GM19025 (cell line): ENCODE measurements around the gene TMA7B.
"Not testable (repeated sequence)": the region's sequence is repeated elsewhere in the genome, so short reads cannot be mapped to it uniquely, and the experiment has no call there.

Experiments used
- ATAC-seq: cut with Tn5 transposase; IDR thresholded peaks from one replicate; pipeline ENCODE4 v1.9.1; 2021; ENCODE audit warnings: mild to moderate bottlenecking, low read depth, moderate library complexity; ENCODE audit not compliant: unreplicated experiment

Gene TMA7B

GRCh38 chr22:39979048-39979447 lies 18.9 kb downstream of the TMA7B start:
- no peak for ATAC-seq

- ATAC-seq, result no peak
Observed at GRCh38 chr22:39979458-39979857, 19.3 kb downstream of the TMA7B start.

GRCh38 chr22:39980596-39980995 lies 20.4 kb downstream of the TMA7B start:
- ATAC-seq, result no peak

- ATAC-seq, result no peak
Observed at GRCh38 chr22:39983346-39983745, 23.1 kb downstream of the TMA7B start.

GRCh38 chr22:39984006-39984405 lies 23.8 kb downstream of the TMA7B start:
- no peak for ATAC-seq

- no peak for ATAC-seq
Observed at GRCh38 chr22:39984746-39985145, 24.5 kb downstream of the TMA7B start.

GRCh38 chr22:39985383-39986035 lies 25.3 kb downstream of the TMA7B start:
- no peak for ATAC-seq

- ATAC-seq, result no peak
Observed at GRCh38 chr22:39988386-39989114, 28.4 kb downstream of the TMA7B start.

GRCh38 chr22:39989633-39990032 lies 29.4 kb downstream of the TMA7B start:
- ATAC-seq, result no peak

GRCh38 chr22:39990686-39991085 lies 30.5 kb downstream of the TMA7B start:
- ATAC-seq, result no peak

GRCh38 chr22:39991159-39991860 lies 31.1 kb downstream of the TMA7B start:
- ATAC-seq, result no peak

GRCh38 chr22:39992088-39992826 lies 32.1 kb downstream of the TMA7B start:
- no peak for ATAC-seq

GRCh38 chr22:39992894-39993293 lies 32.7 kb downstream of the TMA7B start:
- not testable (repeated sequence) for ATAC-seq

GRCh38 chr22:39994041-39994565 lies 33.9 kb downstream of the TMA7B start:
- no peak for ATAC-seq

- ATAC-seq, result no peak
Observed at GRCh38 chr22:39994566-39995392, 34.6 kb downstream of the TMA7B start, which contains the start of gene FAM83F. TSS of gene FAM83F (plus strand) at chr22:39994954. CDS start at chr22:39995043, 89 bp downstream.

- ATAC-seq, result no peak
Observed at GRCh38 chr22:39995393-39996252, 35.4 kb downstream of the TMA7B start.

GRCh38 chr22:39996732-39997131 lies 36.5 kb downstream of the TMA7B start:
- no peak for ATAC-seq

GRCh38 chr22:39997421-39997820 lies 37.2 kb downstream of the TMA7B start:
- ATAC-seq, result no peak
